LNCaP clone FGC (cell line): ENCODE measurements around the gene FBLIM1.

ENCODE experiments used
- DNase-seq: peaks from one replicate; pipeline ENCODE4 v3.0.0-alpha.2; 2011; ENCODE audit warnings: low read depth
- H3K4me3 ChIP-seq: 2 replicates; pipeline ENCODE4 v1.5.1; 2011; ENCODE audit warnings: mild to moderate bottlenecking, low read depth, low read length, control low read depth
- TF ChIP-seq, protein P1 (sequence below): IDR thresholded peaks from 2 replicates; pipeline ENCODE4 v1.5.1; 2012; ENCODE audit warnings: mild to moderate bottlenecking; ENCODE audit not compliant: control insufficient read depth, insufficient read depth; ENCODE audit errors: extremely low read depth

Gene FBLIM1

DNA sequence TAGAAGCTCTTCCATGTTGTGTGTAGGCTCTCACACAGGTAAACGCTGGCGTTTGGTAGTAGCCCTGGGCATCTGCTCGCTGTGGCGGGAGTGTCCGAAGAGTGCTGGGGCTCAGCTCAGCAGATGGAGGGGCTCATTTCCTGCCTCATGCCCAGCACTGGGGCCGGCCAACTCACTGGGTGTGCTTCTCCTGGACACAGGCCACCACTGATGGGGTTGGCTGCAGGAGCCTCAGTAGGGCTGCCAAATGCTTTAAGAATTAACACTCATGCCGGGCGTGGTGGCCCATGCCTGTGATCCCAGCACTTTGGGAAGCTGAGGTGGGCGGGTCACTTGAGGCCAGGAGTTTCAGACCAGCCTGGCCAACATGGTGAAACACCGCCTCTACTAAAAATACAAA is 28.0 kb downstream of the FBLIM1 start:
- H3K4me3 ChIP-seq = no peak overlapping the region
- no peak for DNase-seq
- TF ChIP-seq, protein P1, sequence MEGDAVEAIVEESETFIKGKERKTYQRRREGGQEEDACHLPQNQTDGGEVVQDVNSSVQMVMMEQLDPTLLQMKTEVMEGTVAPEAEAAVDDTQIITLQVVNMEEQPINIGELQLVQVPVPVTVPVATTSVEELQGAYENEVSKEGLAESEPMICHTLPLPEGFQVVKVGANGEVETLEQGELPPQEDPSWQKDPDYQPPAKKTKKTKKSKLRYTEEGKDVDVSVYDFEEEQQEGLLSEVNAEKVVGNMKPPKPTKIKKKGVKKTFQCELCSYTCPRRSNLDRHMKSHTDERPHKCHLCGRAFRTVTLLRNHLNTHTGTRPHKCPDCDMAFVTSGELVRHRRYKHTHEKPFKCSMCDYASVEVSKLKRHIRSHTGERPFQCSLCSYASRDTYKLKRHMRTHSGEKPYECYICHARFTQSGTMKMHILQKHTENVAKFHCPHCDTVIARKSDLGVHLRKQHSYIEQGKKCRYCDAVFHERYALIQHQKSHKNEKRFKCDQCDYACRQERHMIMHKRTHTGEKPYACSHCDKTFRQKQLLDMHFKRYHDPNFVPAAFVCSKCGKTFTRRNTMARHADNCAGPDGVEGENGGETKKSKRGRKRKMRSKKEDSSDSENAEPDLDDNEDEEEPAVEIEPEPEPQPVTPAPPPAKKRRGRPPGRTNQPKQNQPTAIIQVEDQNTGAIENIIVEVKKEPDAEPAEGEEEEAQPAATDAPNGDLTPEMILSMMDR = no peak

DNA sequence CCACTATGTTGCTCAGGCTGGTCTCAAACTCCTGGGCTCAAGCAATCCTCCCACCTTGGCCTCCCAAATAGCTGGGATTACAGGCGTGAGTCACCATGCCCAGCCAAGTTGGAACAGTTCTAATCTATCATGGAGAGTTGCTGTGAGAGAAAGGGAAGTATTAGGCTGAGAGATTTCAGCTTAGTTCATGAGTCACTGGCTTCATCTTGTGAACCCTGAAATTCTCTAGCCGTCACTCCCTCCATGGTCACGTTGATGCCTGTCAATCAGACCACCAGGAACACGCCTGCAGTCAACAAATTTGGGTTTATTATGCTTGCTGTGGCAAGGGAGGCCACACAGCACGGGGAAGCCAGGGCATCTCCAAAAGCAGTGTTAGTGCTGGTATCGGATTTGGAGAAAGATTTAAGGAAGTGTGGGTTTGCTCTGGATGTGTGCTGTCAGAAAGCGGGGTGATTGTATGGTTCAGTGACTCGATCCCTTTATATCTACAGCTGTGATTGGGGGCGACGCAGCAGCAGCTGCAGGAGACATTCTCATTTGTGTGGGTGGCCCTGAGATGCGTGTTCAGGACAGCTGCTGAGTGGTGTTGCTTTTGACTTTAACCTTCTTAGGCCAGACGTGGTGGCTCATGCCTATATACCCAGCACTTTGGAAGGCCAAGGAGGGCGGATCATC is 30.2 kb downstream of the FBLIM1 start:
- no peak for DNase-seq
- H3K4me3 ChIP-seq = no peak overlapping the region
- TF ChIP-seq, protein P1 = no peak

DNA sequence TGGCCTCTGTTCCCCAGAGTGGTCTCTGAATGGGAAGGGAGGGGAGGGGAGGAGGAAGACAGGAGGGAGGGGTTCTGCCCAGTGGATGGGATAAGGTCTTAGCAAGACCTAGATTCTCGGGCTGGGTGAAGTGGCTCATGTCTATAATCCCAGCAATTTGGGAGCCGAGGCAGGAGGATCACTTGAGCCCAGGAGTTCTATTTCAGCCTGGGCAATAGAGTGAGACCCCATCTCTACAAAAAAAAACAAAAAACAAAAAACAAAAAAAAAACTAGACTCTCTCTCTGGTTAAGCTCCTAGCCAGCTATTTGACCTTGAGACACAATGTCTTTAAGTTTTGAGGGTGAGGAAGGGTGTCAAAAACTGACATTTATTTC is 37.5 kb downstream of the FBLIM1 start:
- TF ChIP-seq, protein P1 = no peak
- DNase-seq = no peak
- no peak overlapping the region for H3K4me3 ChIP-seq

GRCh38 chr1:15797614-15798390 is 39.2 kb downstream of the FBLIM1 start:
- TF ChIP-seq, protein P1 = no peak
- no peak for DNase-seq
- no peak overlapping the region for H3K4me3 ChIP-seq

GRCh38 chr1:15799004-15799867 is 40.6 kb downstream of the FBLIM1 start:
- DNase-seq = no peak
- H3K4me3 ChIP-seq = no peak overlapping the region

More at GRCh38 chr1:15799004-15799867, 40.6 kb downstream of the FBLIM1 start:
- TF ChIP-seq, protein P1 = no peak
